ENCODE results near the gene CNTN4. TPM values are rescaled to one million over a fixed set of nuclear protein-coding genes. Genes with fewer than 3 reads are reported as not detected.

The CNTN4 gene
- total RNA-seq, 3 donors from 2014 or later (not counting 1 experiment from before 2014, with no cell fraction given): not detected

DNA sequence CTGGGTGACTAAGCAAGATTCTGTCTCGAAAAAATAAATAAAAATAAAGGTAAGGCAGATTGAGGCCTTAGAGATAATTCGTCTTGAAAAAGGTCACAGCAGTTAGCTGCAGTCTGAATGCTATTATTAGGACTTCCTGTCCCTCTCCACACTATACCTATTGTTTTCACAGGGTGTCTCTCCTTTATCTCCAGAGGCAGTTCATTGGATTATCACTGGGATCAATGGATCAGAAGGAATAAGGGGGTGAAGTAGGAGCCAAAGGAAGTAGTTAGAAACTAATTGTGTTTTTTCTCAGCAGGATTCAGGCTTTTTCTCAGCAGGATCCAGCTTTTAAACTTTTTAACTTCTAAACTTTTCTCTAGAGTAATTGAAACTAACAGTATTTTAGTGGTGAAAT is 684.6 kb downstream of the CNTN4 start:
- Histone ChIP-seq H3K4me1 (ENCODE audit: control insufficient read depth, insufficient read depth, low read length) (no peaks in the 10 kb centered on the region), H3K36me3 (ENCODE audit: control insufficient read depth, insufficient read depth, low read length) (no peaks in the 10 kb centered on the region), H3K4me3 (ENCODE audit: low read length) (no peak overlapping the region), H3K27ac (ENCODE audit: low read length) (no peak overlapping the region), H3K9me3 (ENCODE audit: control insufficient read depth, insufficient read depth, low read length) (no peaks in the 10 kb centered on the region), H3K27me3 (ENCODE audit: control insufficient read depth, insufficient read depth, low read length) (no peaks in the 10 kb centered on the region)
- ATAC-seq: no peak
- Mint-ChIP-seq H3K36me3 (no peaks in the 10 kb centered on the region), H3K27ac (no peak overlapping the region), H3K4me3 (no peak overlapping the region), H3K9me3 (peaks cover 0 to 2% of the 10 kb centered on the region in 2 donors), H3K27me3 (ENCODE audit: low read depth in 2 of 2) (no peaks in the 10 kb centered on the region), H3K4me1 (no peaks in the 10 kb centered on the region)
- intact Hi-C loops (cut with micrococcal nuclease): no loop called here
- WGBS (ENCODE audit: insufficient coverage): 22% methylated on average over 1 of the region's 2 CpGs
- TF ChIP-seq, protein P1, sequence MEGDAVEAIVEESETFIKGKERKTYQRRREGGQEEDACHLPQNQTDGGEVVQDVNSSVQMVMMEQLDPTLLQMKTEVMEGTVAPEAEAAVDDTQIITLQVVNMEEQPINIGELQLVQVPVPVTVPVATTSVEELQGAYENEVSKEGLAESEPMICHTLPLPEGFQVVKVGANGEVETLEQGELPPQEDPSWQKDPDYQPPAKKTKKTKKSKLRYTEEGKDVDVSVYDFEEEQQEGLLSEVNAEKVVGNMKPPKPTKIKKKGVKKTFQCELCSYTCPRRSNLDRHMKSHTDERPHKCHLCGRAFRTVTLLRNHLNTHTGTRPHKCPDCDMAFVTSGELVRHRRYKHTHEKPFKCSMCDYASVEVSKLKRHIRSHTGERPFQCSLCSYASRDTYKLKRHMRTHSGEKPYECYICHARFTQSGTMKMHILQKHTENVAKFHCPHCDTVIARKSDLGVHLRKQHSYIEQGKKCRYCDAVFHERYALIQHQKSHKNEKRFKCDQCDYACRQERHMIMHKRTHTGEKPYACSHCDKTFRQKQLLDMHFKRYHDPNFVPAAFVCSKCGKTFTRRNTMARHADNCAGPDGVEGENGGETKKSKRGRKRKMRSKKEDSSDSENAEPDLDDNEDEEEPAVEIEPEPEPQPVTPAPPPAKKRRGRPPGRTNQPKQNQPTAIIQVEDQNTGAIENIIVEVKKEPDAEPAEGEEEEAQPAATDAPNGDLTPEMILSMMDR (IDR thresholded peaks at IDR 0.05): no peak
- DNase-seq: no peak

DNA sequence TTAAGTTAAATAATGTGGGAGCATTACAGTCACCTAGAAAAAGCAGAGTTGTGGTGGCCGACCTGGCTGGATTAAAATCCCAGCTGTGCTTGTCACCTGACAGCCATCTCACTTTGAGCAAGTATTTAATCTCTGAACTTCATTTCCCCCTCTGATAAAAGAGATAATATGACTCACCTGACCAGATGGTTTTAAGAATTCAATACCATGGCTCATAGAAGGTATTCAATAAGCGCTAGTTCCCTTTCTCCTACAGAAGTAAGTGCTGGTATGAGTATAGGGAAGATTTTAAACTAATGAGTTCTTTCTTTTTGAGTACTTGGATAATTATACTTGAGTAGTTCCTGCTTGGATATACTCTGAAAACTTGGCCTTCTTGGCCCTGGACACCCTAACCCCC is 686.0 kb downstream of the CNTN4 start:
- no peaks in the 10 kb centered on the region for H3K4me1 ChIP-seq (ENCODE audit: control insufficient read depth, insufficient read depth, low read length)
- DNase-seq: no peak
- intact Hi-C loops (cut with micrococcal nuclease): no loop called here
- H3K9me3 ChIP-seq (ENCODE audit: control insufficient read depth, insufficient read depth, low read length): no peaks in the 10 kb centered on the region
- WGBS (ENCODE audit: insufficient coverage): 73% methylated on average over 1 of the region's 2 CpGs
- no peak overlapping the region for H3K27ac ChIP-seq (ENCODE audit: low read length)
- Mint-ChIP-seq H3K36me3 (no peaks in the 10 kb centered on the region), H3K4me1 (no peaks in the 10 kb centered on the region), H3K9me3 (peaks cover 0 to 2% of the 10 kb centered on the region in 2 donors), H3K27ac (no peak overlapping the region), H3K4me3 (no peak overlapping the region), H3K27me3 (ENCODE audit: low read depth in 2 of 2) (no peaks in the 10 kb centered on the region)
- TF ChIP-seq, protein P1 (IDR thresholded peaks at IDR 0.05): no peak
- H3K36me3 ChIP-seq (ENCODE audit: control insufficient read depth, insufficient read depth, low read length): no peaks in the 10 kb centered on the region
- H3K27me3 ChIP-seq (ENCODE audit: control insufficient read depth, insufficient read depth, low read length): no peaks in the 10 kb centered on the region
- no peak for ATAC-seq
- H3K4me3 ChIP-seq (ENCODE audit: low read length): no peak overlapping the region

DNA sequence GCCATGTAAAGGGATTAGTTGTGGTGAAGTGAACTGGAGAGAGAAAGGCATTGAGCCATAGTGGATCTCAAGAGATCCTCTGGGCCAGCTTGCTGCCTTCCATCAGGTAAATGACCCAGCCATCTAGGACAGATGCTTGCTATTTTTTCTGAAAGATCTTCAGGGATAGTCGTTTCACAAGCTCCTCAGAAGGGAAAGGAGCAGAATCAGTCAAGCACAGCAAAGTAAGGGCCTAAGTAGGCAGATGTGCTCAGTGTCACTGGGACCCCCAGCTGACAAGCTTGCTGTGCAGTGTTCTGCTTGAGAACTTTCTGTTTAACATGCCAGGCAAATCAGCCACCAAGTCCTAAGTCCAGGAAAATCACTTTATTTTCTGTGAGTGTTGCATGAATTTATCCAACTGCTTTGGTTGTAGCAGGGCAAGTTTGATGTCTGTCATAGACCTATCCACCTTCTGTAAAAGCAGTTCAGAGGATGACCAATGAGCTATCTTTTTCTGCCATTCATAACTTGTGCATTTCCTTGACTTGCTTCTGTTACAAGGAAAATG is 691.7 kb downstream of the CNTN4 start:
- WGBS (ENCODE audit: insufficient coverage): 42% methylated on average over 1 of the region's 1 CpG
- ATAC-seq (no peak), DNase-seq (no peak)
- no peak overlapping the region for H3K4me3 Mint-ChIP-seq
- Histone ChIP-seq H3K4me3 (ENCODE audit: low read length) (no peak overlapping the region), H3K36me3 (ENCODE audit: control insufficient read depth, insufficient read depth, low read length) (no peaks in the 10 kb centered on the region), H3K27ac (ENCODE audit: low read length) (no peak overlapping the region), H3K9me3 (ENCODE audit: control insufficient read depth, insufficient read depth, low read length) (no peaks in the 10 kb centered on the region), H3K27me3 (ENCODE audit: control insufficient read depth, insufficient read depth, low read length) (no peaks in the 10 kb centered on the region), H3K4me1 (ENCODE audit: control insufficient read depth, insufficient read depth, low read length) (no peaks in the 10 kb centered on the region)
- H3K36me3 Mint-ChIP-seq: no peaks in the 10 kb centered on the region
- intact Hi-C loops (cut with micrococcal nuclease): no loop called here
- H3K27me3 Mint-ChIP-seq (ENCODE audit: low read depth in 2 of 2): no peaks in the 10 kb centered on the region
- H3K4me1 Mint-ChIP-seq: no peaks in the 10 kb centered on the region
- no peaks in the 10 kb centered on the region for H3K9me3 Mint-ChIP-seq
- no peak overlapping the region for H3K27ac Mint-ChIP-seq
- TF ChIP-seq, protein P1 (IDR thresholded peaks at IDR 0.05): no peak

DNA sequence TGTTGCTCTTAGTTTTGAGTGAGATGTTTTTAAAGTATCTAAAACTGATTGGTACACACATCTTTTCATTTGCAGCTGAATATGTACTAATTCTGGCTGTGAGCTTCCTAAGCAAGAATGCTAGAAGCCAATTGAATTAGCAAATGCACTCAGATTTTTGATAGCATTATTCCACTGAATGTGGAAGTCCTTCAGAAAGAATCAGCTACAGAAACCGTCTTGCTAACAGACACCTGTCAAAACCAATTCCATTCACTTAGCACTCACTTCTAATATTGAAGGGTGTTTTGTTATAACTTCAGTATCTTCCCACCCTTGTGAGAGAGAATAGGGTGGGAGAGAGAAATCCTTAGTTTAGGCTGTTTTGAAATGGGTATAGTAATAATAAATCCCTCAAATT is 693.8 kb downstream of the CNTN4 start:
- H3K4me3 Mint-ChIP-seq: no peak overlapping the region
- Histone ChIP-seq H3K4me3 (ENCODE audit: low read length) (no peak overlapping the region), H3K36me3 (ENCODE audit: control insufficient read depth, insufficient read depth, low read length) (no peaks in the 10 kb centered on the region), H3K4me1 (ENCODE audit: control insufficient read depth, insufficient read depth, low read length) (no peaks in the 10 kb centered on the region), H3K27ac (ENCODE audit: low read length) (no peak overlapping the region), H3K9me3 (ENCODE audit: control insufficient read depth, insufficient read depth, low read length) (no peaks in the 10 kb centered on the region), H3K27me3 (ENCODE audit: control insufficient read depth, insufficient read depth, low read length) (no peaks in the 10 kb centered on the region)
- whole genome bisulfite sequencing (ENCODE audit: insufficient coverage): no CpG with 5 or more reads among the region's 1 CpG
- TF ChIP-seq, protein P1 (IDR thresholded peaks at IDR 0.05): no peak
- H3K36me3 Mint-ChIP-seq: no peaks in the 10 kb centered on the region
- no peak overlapping the region for H3K27ac Mint-ChIP-seq
- DNase-seq (no peak), ATAC-seq (no peak)
- intact Hi-C loops (cut with micrococcal nuclease): no loop called here
- H3K27me3 Mint-ChIP-seq (ENCODE audit: low read depth in 2 of 2): no peaks in the 10 kb centered on the region
- H3K9me3 Mint-ChIP-seq: no peaks in the 10 kb centered on the region
- H3K4me1 Mint-ChIP-seq: no peaks in the 10 kb centered on the region
